Measurements from ENCODE around the gene URB2. TPM values are rescaled to one million over a fixed set of nuclear protein-coding genes. Genes with fewer than 3 reads are reported as not detected.
"Not testable (repeated sequence)": the region's sequence is repeated elsewhere in the genome, so short reads cannot be mapped to it uniquely, and the experiment has no call there.

URB2 gene
- total and polyA plus RNA-seq, 10 of the 15 experiments (the other 5 are each of a cell fraction or from before 2014, with no cell fraction given), result 2.7 to 24.0 (median 16.9) TPM

DNA sequence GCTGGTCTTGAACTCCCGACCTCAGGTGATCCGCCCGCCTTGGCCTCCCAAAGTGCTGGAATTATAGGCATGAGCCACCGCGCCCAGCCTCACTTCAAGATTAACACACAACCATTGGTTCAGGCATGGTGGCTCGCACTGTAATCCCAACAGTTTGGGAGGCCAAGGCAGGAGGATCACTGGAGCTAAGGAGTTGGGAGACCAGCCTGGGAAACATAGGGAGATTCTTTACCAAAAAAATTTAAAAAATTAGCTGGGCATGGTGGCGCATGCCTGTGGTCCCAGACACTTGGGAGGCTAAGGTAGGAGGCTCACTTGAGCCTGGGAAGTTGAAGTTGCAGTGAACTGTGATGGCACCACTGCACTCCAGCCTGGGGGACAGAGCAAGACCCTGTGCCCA lies 30.2 kb upstream of the URB2 start:
- H3K36me3 ChIP-seq (ENCODE audit: control insufficient read depth in 2 of 2, insufficient read depth in 2 of 2, low read length in 1 of 2), result peaks cover 13 to 23% of the 10 kb centered on the region in 2 experiments
- FAIRE-seq; H3K9me3 ChIP-seq (replicated peaks; ENCODE audit: control insufficient read depth, insufficient read depth, low read length); POLR2A ChIA-PET; intact Hi-C loops (cut with micrococcal nuclease; ENCODE audit: unreplicated experiment); H2AFZ ChIP-seq (ENCODE audit: control insufficient read depth, low read depth, low read length); H3K4me2 ChIP-seq (ENCODE audit: control insufficient read depth, insufficient read depth); H4K20me1 ChIP-seq (ENCODE audit: control insufficient read depth, insufficient read depth); H3K4me1 ChIP-seq (ENCODE audit: control insufficient read depth, insufficient read depth, low read length); BruUV-seq (replicated peaks); ATAC-seq; H3K27ac ChIP-seq (ENCODE audit: control insufficient read depth, insufficient read depth); H3K79me2 ChIP-seq (ENCODE audit: control insufficient read depth, insufficient read depth, low read length); in situ Hi-C loops (cut with MboI); RAD21 ChIA-PET (ENCODE audit: unreplicated experiment); DNase-seq (ENCODE audit: low read depth, low spot score); H3K4me3 ChIP-seq; H3K27me3 ChIP-seq (replicated peaks in 1 of 2; ENCODE audit: control insufficient read depth in 2 of 2, insufficient read depth in 2 of 2, low read length in 1 of 2); H3K9ac ChIP-seq (ENCODE audit: control insufficient read depth, insufficient read depth, low read length): not testable (repeated sequence)
- ChIA-PET CTCF (interaction anchor here (2.3 kb wide), 1 partner anchor 28 kb away, joined by 6 read pairs; no protein-coding TSS in a partner anchor), SMC1A (ENCODE audit: uncharacterized antibody, unreplicated experiment) (interaction anchor here (0.9 kb wide), 1 partner anchor 28 kb away, joined by 4 read pairs; no protein-coding TSS in a partner anchor)
- over 99% methylated on average over 7 of the region's 7 CpGs for WGBS (ENCODE audit: insufficient coverage, insufficient replicate concordance, low lambda C conversion rate, missing lambda C conversion rate)

DNA sequence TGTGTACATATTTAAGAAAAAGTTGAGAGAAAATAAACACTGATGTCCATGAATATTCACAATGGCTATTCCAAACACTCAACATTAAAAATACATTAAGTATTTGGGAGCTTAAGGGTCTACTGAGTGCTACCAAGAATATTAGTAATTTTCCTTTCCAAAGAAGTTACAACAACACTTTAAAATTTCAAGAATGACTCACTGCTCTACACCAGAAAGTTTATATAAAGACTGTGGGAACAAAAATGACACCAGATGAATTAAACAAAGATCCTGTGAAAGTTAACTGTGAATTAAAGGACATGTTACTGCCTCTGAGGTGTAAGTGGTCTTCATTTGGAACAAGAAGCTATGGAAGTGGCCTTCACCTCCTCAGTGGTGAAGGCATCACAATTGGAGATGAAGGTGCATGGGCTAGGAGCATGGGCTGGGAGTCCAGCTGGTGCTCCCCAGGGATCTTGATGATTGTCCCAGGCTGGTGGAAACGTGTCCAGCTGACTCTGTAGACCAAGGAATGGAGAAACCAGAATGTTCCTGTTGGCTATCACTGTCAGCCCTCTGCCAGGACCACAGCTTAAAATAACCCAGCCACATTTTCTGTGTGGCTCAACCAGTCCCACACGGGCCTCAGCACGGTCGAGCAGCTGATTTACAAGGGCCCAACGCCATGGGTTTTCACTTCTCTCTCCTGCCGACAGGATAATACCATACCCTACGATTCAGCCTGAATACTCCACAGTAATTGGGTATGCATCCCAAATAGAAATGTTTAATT lies 28.9 kb upstream of the URB2 start:
- ChIA-PET CTCF (interaction anchor here (0.7 to 2.3 kb wide), 2 partner anchors 27 to 34 kb away, joined by 4 to 6 read pairs; no protein-coding TSS in a partner anchor), SMC1A (ENCODE audit: uncharacterized antibody, unreplicated experiment) (interaction anchor here (0.6 kb wide), 1 partner anchor 1361 kb away, joined by 4 read pairs; no protein-coding TSS in a partner anchor), POLR2A (no interaction called here), RAD21 (ENCODE audit: unreplicated experiment) (no interaction called here)
- Histone ChIP-seq H3K9ac (ENCODE audit: control insufficient read depth, insufficient read depth, low read length) (no peak overlapping the region), H3K36me3 (ENCODE audit: control insufficient read depth in 2 of 2, insufficient read depth in 2 of 2, low read length in 1 of 2) (peaks cover 15 to 24% of the 10 kb centered on the region in 2 experiments), H3K27me3 (replicated peaks in 1 of 2; ENCODE audit: control insufficient read depth in 2 of 2, insufficient read depth in 2 of 2, low read length in 1 of 2) (no peaks in the 10 kb centered on the region), H3K4me2 (ENCODE audit: control insufficient read depth, insufficient read depth) (no peak overlapping the region), H3K4me1 (ENCODE audit: control insufficient read depth, insufficient read depth, low read length) (no peaks in the 10 kb centered on the region), H4K20me1 (ENCODE audit: control insufficient read depth, insufficient read depth) (no peaks in the 10 kb centered on the region), H3K27ac (ENCODE audit: control insufficient read depth, insufficient read depth) (no peak overlapping the region), H3K4me3 (no peak overlapping the region), H3K79me2 (ENCODE audit: control insufficient read depth, insufficient read depth, low read length) (no peaks in the 10 kb centered on the region; the same call in 1 of the 2 replicates), H3K9me3 (replicated peaks; ENCODE audit: control insufficient read depth, insufficient read depth, low read length) (no peaks in the 10 kb centered on the region), H2AFZ (ENCODE audit: control insufficient read depth, low read depth, low read length) (no peak overlapping the region)
- no peak for FAIRE-seq
- ATAC-seq, result no peak
- in situ Hi-C loops (cut with MboI) (no loop called here), intact Hi-C loops (cut with micrococcal nuclease; ENCODE audit: unreplicated experiment) (no loop called here)
- WGBS (ENCODE audit: insufficient coverage, insufficient replicate concordance, low lambda C conversion rate, missing lambda C conversion rate), result 70% methylated on average over 7 of the region's 7 CpGs
- BruUV-seq (replicated peaks), result no TSS peak
- DNase-seq (ENCODE audit: low read depth, low spot score), result no peak
- no peak for TF ChIP-seq PBX3 (IDR thresholded peaks at IDR 0.05; ENCODE audit: insufficient replicate concordance, low read depth, low read length)
- TF ChIP-seq, protein P1, sequence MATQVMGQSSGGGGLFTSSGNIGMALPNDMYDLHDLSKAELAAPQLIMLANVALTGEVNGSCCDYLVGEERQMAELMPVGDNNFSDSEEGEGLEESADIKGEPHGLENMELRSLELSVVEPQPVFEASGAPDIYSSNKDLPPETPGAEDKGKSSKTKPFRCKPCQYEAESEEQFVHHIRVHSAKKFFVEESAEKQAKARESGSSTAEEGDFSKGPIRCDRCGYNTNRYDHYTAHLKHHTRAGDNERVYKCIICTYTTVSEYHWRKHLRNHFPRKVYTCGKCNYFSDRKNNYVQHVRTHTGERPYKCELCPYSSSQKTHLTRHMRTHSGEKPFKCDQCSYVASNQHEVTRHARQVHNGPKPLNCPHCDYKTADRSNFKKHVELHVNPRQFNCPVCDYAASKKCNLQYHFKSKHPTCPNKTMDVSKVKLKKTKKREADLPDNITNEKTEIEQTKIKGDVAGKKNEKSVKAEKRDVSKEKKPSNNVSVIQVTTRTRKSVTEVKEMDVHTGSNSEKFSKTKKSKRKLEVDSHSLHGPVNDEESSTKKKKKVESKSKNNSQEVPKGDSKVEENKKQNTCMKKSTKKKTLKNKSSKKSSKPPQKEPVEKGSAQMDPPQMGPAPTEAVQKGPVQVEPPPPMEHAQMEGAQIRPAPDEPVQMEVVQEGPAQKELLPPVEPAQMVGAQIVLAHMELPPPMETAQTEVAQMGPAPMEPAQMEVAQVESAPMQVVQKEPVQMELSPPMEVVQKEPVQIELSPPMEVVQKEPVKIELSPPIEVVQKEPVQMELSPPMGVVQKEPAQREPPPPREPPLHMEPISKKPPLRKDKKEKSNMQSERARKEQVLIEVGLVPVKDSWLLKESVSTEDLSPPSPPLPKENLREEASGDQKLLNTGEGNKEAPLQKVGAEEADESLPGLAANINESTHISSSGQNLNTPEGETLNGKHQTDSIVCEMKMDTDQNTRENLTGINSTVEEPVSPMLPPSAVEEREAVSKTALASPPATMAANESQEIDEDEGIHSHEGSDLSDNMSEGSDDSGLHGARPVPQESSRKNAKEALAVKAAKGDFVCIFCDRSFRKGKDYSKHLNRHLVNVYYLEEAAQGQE (IDR thresholded peaks at IDR 0.05; ENCODE audit: low read depth, low read length), result no peak
- no peak for TF ChIP-seq WRNIP1 (IDR thresholded peaks at IDR 0.05; ENCODE audit: borderline replicate concordance, low read depth, low read length)
- no peak for TF ChIP-seq HDAC2 (IDR thresholded peaks at IDR 0.05)
- no peak for TF ChIP-seq ATF3 (IDR thresholded peaks at IDR 0.05; ENCODE audit: borderline replicate concordance, extremely low read depth, low read depth, low read length)
- no peak for TF ChIP-seq TBL1XR1 (IDR thresholded peaks at IDR 0.05; ENCODE audit: low read depth, low read length)
- no peak for TF ChIP-seq NFYA (IDR thresholded peaks at IDR 0.05; ENCODE audit: borderline replicate concordance, low read depth, low read length)
- TF ChIP-seq IRF4 (IDR thresholded peaks at IDR 0.05; ENCODE audit: low read depth, low read length), result no peak
- no peak for TF ChIP-seq EGR1 (IDR thresholded peaks at IDR 0.05; ENCODE audit: borderline replicate concordance in 1 of 2, low read depth in 2 of 2, low read length in 2 of 2)
- TF ChIP-seq MAX (IDR thresholded peaks at IDR 0.05; ENCODE audit: low read depth, low read length), result no peak

Data from GM12878 (cell line).